ENCODE data around the gene NME7. TPM values are rescaled to one million over a fixed set of nuclear protein-coding genes. Genes with fewer than 3 reads are reported as not detected.
A peak's percentile ranks its signal among the peaks of the same experiment; 100 is the strongest.

The NME7 gene
- total RNA-seq, 4 donors from 2014 or later = 1.9 to 15.9 (median 8.3) TPM

DNA sequence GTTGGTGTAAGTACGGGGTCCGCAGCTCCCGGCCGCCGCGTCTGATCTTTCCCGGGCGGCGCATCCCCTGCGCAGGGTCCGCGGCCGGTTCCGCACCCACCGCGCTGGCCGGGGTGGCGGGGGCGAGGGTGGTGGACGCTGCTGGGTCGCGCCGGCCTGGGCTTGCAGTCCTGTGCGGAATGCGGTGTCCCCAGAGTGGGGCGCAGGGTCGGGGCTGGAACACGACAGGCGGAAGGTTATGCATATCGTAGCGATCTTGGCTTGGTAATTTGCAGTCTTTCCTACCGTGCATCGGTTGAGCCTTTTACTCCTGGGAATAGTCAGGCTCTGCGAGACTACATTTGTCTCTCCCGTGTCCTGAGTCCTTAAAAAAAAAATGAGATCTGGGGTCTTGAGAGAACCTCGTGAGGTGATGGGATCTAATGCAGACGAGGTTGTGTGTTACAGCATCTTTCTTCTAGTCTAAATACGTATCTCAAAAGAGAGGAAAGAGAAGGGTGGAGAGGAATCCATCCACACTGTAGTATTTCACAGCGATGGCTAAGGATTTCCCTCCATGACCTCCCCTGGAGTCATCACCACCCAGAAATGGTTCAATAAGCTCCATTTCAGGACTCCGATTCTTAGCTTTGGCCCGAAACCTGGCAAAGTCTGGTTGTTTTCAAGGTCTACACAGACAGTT lies 260.5 kb downstream of the NME7 start:
- Histone ChIP-seq H3K27ac (peak overlapping the region; percentile 94 to 98 (median 96)), H3K36me3 (peaks cover 0 to 6% (median 2%) of the 10 kb centered on the region in 4 donors), H3K4me1 (peaks cover 4 to 59% (median 39%) of the 10 kb centered on the region in 4 donors), H3K27me3 (no peaks in the 10 kb centered on the region), H3K9me3 (no peaks in the 10 kb centered on the region), H3K4me3 (peak overlapping the region; percentile 81 to 92 (median 87))
- TF ChIP-seq POLR2A (IDR thresholded peaks at IDR 0.05) (no peak), POLR2AphosphoS5 (IDR thresholded peaks at IDR 0.05) (no peak), EP300 (IDR thresholded peaks at IDR 0.05; ENCODE audit: low read depth) (no peak)
- TF ChIP-seq, protein P1, sequence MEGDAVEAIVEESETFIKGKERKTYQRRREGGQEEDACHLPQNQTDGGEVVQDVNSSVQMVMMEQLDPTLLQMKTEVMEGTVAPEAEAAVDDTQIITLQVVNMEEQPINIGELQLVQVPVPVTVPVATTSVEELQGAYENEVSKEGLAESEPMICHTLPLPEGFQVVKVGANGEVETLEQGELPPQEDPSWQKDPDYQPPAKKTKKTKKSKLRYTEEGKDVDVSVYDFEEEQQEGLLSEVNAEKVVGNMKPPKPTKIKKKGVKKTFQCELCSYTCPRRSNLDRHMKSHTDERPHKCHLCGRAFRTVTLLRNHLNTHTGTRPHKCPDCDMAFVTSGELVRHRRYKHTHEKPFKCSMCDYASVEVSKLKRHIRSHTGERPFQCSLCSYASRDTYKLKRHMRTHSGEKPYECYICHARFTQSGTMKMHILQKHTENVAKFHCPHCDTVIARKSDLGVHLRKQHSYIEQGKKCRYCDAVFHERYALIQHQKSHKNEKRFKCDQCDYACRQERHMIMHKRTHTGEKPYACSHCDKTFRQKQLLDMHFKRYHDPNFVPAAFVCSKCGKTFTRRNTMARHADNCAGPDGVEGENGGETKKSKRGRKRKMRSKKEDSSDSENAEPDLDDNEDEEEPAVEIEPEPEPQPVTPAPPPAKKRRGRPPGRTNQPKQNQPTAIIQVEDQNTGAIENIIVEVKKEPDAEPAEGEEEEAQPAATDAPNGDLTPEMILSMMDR (IDR thresholded peaks at IDR 0.05) = no peak
- WGBS, 2 donors (ENCODE audit: low coverage in 1 of 2) = 0 to 2% methylated on average over 4 to 41 of the region's 41 CpGs
- in situ Hi-C loops (cut with MboI; ENCODE audit: low pct_ligation_motif_present in 1 of 4, low pct_unique_long_range_greater_than_20kb in 1 of 4, low sequenced_read_pairs in 3 of 4) = loop anchor here in 2 of 4 donors (25.0 kb wide), 3 partner anchors 230 to 645 kb away; no protein-coding TSS in a partner anchor
- intact Hi-C loops (cut with DNase I; ENCODE audit: low total_unique reads) = no loop called here
- DNase-seq = peak; percentile 32

DNA sequence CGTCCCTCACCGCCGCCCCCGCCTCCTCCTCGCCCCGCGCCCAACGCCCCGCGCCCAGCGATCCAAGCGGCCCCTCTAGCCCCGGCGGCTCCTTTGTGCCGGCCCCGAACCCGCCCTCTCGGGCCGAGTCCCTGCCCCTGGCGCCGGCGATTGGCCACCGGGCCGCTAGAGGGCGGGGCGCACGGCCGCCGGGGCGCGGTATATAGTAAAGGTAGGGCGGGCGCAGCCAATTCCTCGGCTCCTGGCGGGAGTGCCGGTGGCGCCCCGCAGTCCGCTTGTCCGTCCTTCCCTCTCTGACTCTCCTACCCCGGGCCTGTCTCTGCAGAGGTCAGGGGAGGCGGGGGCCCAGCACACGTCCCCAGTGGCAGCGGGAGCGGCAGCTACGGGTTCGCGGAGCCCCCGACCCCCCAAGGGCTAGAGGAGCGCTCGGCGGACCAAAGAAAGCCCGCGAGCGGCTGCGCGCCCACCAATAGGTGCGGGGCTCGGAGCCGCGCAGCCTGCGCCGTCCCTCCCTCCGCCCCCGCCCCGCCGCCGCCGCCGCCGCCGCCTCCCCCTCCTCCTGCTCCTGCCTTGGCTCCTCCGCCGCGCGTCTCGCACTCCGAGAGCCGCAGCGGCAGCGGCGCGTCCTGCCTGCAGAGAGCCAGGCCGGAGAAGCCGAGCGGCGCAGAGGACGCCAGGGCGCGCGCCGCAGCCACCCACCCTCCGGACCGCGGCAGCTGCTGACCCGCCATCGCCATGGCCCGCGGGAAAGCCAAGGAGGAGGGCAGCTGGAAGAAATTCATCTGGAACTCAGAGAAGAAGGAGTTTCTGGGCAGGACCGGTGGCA lies 261.3 kb downstream of the NME7 start, which contains the start of gene ATP1B1:
ATP1B1 (plus strand) TSS at position 596 of the 826 bp plus-strand sequence; CDS start at position 736, 140 bp downstream.
- in situ Hi-C loops (cut with MboI; ENCODE audit: low pct_ligation_motif_present in 1 of 4, low pct_unique_long_range_greater_than_20kb in 1 of 4, low sequenced_read_pairs in 3 of 4) = loop anchor here in 2 of 4 donors (25.0 kb wide), 3 partner anchors 231 to 644 kb away; no protein-coding TSS in a partner anchor
- peaks cover 2 to 59% (median 35%) of the 10 kb centered on the region in 4 donors for H3K4me1 ChIP-seq

DNA sequence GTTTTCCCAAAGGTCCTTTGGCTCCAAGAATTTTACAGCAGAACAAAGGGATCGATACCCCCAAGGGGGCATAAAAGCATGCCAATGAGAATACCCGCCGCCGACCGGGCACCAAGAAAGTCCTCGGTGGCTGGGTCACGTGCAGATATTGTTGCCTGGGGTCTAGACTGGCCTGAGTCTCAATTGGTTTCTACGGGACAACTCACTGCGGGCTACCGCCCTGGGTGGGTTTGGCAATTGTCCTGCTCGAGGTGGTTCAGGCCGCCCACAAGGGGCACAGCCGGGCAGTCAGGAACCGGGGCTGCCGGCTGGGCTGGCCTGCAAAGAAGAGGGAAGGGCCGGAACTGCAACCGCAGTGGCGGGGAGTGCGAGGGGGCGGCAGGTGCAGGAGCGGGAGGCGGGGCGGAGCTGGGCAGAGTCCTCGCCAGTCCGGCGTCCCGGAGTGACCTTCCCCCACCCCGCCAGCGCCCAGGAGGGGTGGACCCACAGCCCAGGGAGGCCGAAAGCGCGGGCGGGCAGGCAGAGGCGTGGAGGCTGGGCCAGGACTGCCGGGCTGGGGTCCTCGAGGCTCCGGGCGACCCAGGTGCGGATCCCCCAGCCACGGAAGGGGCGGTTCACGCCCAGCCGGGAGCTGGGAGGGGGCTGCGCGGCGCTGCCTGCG lies 262.0 kb downstream of the NME7 start:
- TF ChIP-seq, protein P1 (IDR thresholded peaks at IDR 0.05) = peak in 2 of 5 experiments; percentile 30 to 55
- TF ChIP-seq EP300 (IDR thresholded peaks at IDR 0.05; ENCODE audit: low read depth) (peak; percentile 37), POLR2A (IDR thresholded peaks at IDR 0.05) (no peak), POLR2AphosphoS5 (IDR thresholded peaks at IDR 0.05) (peak in 2 of 3 donors; percentile 44 to 65)
- Histone ChIP-seq H3K36me3 (no peaks in the 10 kb centered on the region), H3K4me3 (peak overlapping the region; percentile 81 to 92 (median 87)), H3K27ac (peak overlapping the region; percentile 94 to 98 (median 96)), H3K27me3 (no peaks in the 10 kb centered on the region), H3K4me1 (peaks cover 0 to 59% (median 32%) of the 10 kb centered on the region in 4 donors), H3K9me3 (no peaks in the 10 kb centered on the region)
- in situ Hi-C loops (cut with MboI; ENCODE audit: low pct_ligation_motif_present in 1 of 4, low pct_unique_long_range_greater_than_20kb in 1 of 4, low sequenced_read_pairs in 3 of 4) (loop anchor here in 2 of 4 donors (25.0 kb wide), 3 partner anchors 232 to 643 kb away; no protein-coding TSS in a partner anchor), intact Hi-C loops (cut with DNase I; ENCODE audit: low total_unique reads) (no loop called here)
- 2% methylated on average over 30 of the region's 47 CpGs; no CpG with 5 or more reads in 1 of the 2 donors for WGBS, 2 donors (ENCODE audit: low coverage in 1 of 2)
- peak; percentile 96 for DNase-seq

More for the DNA sequence above, 261.3 kb downstream of the NME7 start, which contains the start of gene ATP1B1:
- intact Hi-C loops (cut with DNase I; ENCODE audit: low total_unique reads) = no loop called here
- peak; percentile 94 for DNase-seq
- Histone ChIP-seq H3K36me3 (no peaks in the 10 kb centered on the region), H3K27me3 (no peaks in the 10 kb centered on the region), H3K27ac (peak within 1 kb of the TSS; percentile 94 to 98 (median 96)), H3K4me3 (peak within 1 kb of the TSS; percentile 81 to 92 (median 87)), H3K9me3 (no peaks in the 10 kb centered on the region)
- TF ChIP-seq, protein P1 (IDR thresholded peaks at IDR 0.05) = peak; percentile 53 to 72 (median 58)
- TF ChIP-seq POLR2AphosphoS5 (IDR thresholded peaks at IDR 0.05) = peak; percentile 99
- TF ChIP-seq POLR2A (IDR thresholded peaks at IDR 0.05) = peak; percentile 100
- TF ChIP-seq EP300 (IDR thresholded peaks at IDR 0.05; ENCODE audit: low read depth) = no peak
- 0% methylated on average over 13 of the region's 100 CpGs; no CpG with 5 or more reads in 1 of the 2 donors for WGBS, 2 donors (ENCODE audit: low coverage in 1 of 2)
